ENCODE results near the gene SYNDIG1L.
"Not testable (repeated sequence)": the region's sequence is repeated elsewhere in the genome, so short reads cannot be mapped to it uniquely, and the experiment has no call there.

SYNDIG1L gene

DNA sequence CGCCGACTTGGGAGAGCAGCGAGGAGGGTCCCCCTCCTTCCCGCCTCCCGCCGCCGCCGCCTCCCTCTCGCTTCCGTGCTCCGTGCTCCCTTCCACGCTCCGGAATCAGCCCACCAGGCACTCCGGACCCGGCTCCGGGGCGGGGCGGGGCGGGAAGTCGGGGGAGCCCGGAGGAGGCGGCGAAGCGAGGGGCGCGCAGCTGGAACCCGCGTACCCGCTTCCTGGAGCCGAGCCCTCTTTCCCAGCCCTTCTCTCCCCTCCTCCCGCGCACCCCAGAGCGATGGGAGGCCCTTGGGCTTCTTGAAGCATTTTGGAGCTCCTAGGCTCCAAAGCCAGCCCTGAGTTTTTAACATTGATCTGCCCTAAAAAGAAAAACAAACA is at the start of gene SYNDIG1L:
Gene SYNDIG1L, minus strand, starts transcription at position 9 of the 381 bp plus-strand sequence. CDS start 16,466 bp downstream, outside the sequence.
- DNase-seq (ENCODE audit: low read depth, low spot score): no peak

DNA sequence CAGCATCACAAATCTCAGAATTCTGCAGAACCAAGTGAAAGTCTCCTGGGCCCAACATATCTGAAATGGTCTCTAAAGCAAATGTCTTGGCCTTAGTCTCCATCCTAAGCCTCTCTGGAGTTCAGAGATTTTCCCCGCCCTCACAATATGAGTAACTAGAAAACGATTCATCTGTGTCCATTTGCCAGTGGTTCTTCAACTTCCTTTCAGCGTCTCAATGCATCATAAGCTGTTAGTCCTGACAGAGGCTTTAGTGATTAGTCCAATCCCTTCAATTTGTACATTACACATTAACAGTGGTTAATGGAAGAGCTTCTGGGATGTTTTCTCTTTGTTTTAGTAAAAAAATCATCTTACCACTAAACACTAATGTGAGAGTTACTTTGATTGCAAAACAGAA is 49.7 kb upstream of the SYNDIG1L start:
- DNase-seq (ENCODE audit: low read depth, low spot score): no peak

DNA sequence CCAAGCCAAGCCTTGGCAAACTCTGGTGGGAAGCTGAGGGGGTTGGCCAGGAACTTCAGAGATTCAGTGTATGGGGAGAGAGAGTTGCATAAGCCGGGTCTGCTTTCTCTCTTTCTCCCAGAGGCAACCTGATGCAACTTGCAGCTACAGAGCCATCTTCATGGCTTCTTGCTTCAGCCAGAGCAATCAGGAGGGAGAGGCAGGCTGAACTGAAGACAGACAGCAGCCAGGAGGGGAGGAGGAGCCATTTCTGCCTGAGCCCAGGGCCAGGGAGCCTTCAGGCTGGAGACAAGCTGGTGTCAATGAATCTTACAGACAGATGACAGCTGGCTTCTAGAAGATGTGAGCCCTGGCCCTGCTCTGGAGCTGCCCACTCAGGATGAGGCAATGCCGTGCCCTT is 48.4 kb upstream of the SYNDIG1L start:
- no peak for DNase-seq (ENCODE audit: low read depth, low spot score)

DNA sequence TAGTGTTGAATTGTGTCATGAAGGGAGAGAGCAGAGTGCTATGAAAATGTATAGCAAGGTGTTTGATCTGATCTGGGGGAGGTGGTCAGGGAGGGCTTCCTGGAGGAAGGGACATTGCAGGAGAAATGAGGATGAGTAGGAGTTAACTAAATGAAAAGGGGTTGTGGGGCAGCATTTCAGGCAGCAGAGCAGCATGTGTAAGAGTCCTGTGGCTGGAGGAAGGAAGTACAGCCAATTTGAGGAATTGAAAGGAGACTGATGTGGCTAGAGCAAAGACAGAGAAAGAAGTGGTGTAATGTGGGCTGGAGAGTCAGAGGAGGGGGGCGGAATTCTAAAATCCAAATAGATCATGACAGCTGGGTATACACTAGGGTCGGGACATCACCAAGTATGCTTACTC is 46.6 kb upstream of the SYNDIG1L start:
- DNase-seq (ENCODE audit: low read depth, low spot score): no peak

DNA sequence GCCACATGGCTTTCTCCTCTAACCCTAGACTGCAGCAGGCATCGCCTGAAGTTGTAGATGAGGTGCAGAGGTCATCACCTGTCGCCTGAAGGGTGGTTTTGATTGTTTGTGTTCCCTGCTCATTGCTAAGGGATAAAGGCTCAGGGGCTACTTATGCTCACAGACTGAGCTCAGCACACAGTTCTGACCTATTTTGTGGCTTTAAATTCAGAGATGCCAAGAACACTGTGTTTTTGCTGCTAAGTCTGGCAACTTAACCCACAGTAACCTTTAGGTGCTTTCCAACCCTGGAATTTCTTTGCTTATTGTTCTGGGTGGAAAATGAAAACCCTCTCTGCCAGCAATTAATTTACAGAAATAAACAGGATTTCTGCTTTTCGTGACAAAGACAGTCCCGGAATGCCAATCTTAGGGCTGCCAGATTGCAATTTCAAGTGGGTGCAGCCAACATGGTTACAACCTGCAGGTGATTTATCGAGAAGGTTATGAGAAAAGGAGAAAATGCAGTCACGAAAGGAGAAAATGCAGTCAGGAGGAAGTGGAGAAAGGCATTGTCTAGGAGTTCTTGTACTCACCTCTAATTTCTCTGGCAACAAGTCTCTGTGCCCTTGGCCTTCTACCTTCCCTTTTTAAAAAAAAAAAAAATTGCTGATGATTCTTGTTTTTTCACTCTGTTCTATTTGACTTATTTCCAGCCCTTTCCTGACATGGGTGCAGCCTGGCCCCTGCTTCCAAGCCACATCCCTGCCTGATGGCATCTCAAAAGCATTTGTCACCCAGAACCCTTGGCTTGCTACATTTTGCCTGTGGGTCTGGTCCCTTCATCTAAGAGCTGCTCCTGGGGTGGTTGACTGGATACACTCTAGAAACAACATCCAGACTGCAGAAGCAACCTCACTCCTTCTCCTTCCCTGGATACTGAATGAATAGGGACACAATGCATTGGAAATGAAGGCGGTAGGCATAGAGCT is 43.8 kb upstream of the SYNDIG1L start:
- DNase-seq (ENCODE audit: low read depth, low spot score): no peak

DNA sequence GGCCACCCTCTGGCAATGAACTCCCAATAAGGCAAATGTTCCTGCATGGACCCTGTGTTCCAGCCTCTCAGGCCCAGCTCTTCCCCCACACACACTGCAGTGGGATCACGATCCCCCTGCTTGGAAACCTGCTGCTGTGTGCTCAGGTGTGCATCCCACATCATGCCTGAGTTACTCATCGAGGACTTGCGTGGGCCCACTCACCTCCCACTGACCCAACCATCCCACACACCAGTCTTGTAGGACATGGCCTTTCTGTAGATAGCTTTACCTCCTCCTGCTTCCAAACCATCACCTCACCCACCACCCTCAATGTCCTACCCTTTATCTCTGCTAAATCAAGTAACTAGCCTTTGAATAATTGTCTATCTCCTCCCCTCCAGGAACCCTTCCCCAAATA is 42.5 kb upstream of the SYNDIG1L start:
- DNase-seq (ENCODE audit: low read depth, low spot score): no peak

DNA sequence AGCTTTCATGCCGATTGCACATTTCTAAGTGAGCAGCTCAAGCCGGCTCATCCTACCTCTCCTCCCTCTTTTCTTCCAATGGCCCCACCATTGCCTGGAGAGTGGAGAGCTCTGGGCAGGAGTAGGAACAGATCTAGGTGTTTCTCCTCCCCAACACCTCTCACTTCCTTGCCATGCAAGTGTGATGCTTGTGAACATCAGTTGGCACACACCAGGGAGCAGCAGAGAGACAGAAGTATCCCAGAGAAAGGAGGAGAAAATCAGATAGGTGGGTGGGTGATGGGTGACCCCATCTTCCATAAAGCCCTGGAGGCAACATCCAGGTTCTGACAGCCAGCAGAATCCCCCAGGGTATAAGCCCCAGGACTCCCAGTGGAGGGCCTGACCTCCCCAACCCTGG is 39.3 kb upstream of the SYNDIG1L start:
- DNase-seq (ENCODE audit: low read depth, low spot score): no peak

DNA sequence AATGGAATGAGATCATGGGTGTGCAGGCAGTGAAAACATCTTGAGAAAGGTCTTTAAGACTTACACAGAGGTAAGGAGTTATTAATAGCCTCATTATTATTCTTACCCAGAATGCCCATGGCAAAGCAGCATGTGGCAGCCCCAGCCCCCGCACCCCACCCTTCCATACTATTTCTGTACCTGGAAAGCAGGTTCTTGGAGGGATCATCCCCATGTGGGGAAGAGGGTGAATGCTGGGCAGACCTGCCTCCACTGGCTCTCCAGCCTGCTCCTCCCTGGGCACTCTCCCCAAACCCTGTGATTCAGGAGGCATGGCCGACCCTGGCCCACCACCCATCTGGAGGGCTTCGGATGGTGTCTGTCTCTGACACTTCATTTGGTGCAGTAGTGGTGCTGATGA is 38.8 kb upstream of the SYNDIG1L start:
- DNase-seq (ENCODE audit: low read depth, low spot score): no peak

DNA sequence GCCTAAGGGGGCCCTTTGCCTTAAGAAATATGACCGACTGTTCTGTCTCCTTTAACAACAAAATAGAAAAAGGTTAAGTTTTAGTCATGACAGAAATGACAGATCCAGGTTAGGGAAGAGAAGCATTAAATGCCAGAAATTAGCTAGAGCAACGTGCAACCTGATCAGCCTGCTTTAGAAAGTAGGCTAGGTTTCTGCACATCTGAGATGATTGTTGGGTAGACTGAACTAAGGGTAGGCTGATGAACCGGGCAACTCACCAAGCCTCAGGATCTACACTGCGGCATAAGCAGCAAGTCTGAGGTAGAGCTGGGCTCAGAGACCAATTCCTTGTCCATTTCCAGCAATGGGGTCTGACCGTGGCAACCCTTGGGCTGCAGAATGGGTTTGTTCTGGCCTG is 37.7 kb upstream of the SYNDIG1L start:
- no peak for DNase-seq (ENCODE audit: low read depth, low spot score)

DNA sequence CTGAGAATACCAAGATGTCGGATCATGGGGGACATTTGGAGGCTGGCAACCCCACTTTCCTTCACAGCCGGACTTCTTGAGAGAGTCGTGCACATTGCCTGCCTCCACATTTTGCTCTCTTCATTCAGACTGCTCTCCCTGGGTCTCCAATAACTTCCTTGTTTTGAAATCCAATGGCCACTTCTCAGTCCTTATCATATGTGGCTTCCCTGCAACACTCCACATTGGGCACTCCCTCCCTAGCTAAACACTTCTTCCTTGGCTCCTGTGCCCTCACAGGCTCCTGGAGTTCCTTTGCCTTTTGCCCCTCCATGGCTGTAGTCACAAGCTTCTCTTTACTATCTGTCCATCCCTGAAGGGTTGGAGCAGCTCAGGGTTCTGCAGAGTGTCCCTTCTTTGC is 37.0 kb upstream of the SYNDIG1L start:
- no peak for DNase-seq (ENCODE audit: low read depth, low spot score)

DNA sequence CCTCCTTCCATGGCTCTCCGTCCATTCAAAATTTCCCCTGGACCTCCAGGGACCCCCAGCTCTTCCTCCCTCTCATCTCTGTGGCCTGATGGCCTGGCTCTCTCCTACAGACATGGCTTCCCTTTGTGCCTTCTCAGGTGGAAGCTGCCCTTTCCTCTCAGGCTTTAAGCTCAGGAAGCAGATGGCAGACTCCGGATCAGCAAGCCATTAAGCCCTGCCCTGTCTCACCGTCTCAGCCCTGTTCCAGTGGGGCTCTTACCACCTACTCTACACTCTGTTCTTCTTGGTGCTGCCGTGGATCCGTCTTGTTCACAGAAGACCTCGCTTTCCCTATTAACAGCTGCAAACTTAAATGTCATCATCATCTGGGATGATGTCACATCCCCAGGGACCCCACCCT is 34.0 kb upstream of the SYNDIG1L start:
- no peak for DNase-seq (ENCODE audit: low read depth, low spot score)

DNA sequence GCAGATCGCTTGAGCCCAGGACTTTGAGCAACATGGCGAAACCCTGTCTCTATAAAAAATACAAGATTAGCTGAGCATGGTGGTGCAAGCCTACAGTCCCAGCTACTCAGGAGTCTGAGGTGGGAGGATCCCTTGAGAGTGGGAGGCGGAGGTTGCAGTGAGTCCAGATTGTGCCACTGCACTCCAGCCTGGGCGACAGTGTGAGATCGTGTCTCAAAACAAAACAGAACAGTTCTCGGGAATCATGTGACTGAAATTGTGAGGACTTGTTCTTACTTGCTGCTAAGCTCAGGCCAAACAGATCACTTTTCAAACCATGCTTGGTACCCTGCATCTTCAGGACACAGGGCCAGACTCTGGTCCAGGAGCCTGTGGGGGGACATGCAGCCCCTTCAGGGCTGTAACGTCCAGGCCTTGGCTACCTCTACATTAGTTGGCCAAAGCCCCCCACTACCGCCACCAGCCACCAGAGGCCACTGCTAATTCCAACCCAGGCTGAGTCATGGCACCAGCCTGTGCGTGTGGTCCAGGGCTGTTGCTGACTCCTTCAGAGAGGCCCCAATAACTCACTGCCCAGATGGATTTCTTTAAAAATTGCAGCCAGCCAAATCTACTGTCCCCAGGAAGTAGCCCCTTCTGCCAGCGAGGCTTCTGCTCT is 33.4 kb upstream of the SYNDIG1L start:
- DNase-seq (ENCODE audit: low read depth, low spot score): peak; percentile 5

DNA sequence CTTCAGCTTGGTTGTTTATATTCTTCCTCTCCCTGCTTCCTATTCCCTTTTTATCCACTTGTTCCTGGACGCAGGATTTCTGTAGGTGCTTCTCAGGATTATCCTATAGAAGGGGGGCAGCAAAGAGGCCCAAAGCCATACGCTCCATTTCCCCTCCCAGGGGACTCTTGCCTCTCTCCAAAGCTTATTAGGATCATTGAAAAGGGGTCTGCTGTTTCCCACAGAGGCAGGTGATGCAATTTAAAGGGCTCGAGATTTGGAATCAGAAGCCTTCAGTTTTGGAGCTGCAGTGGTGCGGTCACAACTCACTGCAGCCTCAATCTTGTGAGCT is 31.5 kb upstream of the SYNDIG1L start:
- no peak for DNase-seq (ENCODE audit: low read depth, low spot score)

DNA sequence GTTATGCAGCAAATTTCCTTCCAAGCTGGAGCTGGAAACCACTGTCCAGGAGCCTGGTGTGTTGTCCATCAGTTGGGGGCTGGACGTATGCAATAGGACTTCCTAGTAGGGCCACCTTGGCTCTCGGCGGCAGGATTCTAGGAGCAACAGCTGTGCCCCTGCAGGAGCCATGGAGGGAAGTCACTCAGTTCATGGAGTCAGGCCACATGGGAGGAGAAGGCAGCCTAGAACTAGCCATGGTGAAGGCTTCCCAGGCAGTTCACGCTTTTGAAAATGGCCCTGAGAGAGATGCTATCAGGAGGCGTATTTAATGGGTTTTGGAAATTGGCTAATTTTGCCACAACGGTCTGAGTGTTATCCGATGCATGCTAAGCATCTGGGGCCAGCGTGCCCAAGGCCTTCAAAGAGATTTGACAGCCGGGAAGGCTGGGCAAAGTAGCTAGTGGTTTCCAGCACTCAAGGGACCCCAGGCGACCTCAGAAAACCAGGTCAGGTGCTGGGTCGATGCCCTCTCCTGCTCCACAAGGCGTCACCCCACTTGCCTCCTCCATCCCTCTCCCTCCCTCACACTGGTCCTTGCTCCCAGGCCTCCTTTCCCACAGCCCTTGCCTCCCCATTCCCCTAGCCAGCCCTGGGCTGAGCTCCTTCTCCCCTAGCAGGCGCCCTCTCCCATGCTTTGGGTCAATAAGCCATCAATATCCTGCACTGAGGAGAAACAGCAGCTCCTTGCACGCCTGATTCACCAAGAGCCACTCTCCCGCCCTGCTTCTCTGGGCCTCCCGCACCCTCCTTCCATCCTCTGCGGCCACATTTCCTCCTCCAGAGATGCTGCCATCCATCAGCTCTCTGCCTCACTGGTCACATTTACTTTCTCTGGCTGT is 30.9 kb upstream of the SYNDIG1L start:
- no peak for DNase-seq (ENCODE audit: low read depth, low spot score)

DNA sequence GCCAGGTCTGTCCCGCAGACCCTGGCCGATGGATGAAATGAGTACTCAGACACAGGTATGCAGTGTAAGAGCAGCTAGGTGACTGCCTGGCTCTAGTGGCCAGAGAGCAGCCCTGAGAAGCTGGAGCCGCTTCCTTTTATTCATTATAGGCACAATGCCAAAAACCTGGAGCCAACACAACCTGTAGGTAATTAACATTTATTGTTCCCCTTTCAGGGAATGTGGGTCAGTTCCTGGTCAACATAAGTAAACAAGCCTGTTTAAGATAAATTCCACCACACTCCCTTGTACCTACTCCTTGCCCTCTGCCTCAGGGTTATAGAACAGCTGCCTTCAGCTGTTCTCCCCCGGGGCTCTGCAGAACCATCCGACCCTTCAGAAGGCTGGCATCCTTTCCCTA is 28.4 kb upstream of the SYNDIG1L start:
- DNase-seq (ENCODE audit: low read depth, low spot score): not testable (repeated sequence)

DNA sequence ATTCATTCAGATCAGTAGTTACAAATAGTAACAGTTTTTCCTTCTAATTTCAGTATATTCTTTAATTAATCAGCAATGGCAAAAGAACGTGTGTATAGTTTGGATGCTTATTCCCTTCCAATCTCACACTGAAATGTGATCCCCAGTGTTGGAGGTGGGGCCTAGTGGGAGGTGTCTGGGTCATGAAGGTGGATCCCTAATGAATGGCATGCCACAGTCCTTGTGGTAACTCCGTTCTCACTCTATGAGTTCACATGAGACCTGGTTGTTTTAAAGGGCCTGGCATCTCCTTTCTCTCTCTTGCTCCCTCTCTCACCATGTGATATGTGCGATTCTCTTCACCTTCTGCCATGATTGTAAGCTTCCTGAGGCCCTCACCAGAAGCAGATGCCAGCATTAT is 18.9 kb upstream of the SYNDIG1L start:
- DNase-seq (ENCODE audit: low read depth, low spot score): no peak

DNA sequence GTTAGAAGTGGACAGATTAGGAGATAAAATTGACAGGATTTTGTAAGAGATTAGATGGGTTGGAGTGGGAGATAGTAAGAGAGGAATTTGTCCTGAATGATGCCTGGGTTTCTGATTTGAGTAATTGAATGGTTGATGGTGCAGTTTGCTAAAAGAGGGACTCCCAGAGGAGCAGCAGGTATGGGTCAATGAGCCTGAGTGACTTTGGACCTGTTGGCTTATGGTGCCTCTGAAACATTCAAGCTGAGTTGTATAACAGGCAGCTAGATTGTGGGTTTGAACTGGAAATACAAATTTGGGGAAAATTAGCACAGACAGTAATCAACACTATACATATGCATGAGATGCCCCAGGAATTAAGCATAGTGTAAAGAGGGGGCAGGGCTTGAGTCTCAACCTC is 16.7 kb upstream of the SYNDIG1L start:
- DNase-seq (ENCODE audit: low read depth, low spot score): no peak

DNA sequence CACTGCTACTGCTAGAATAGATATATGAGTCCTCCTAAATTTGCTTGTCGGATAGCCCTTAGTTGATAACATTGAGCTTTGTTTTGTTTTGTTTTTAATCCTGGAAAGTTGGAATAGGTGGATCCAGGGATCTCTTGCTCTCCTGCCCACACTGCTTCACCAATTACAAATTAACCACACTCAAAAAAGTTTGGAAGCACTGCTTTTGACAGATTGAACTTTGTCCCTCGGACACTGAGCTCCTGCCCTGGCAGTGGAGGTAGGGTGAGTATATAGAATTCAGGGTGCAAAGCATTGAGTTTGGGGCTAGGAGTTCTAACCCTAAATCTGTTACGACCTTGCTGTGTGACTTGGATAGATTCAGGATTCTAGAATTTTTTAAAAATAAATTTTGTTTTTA is 15.1 kb upstream of the SYNDIG1L start:
- DNase-seq (ENCODE audit: low read depth, low spot score): no peak

DNA sequence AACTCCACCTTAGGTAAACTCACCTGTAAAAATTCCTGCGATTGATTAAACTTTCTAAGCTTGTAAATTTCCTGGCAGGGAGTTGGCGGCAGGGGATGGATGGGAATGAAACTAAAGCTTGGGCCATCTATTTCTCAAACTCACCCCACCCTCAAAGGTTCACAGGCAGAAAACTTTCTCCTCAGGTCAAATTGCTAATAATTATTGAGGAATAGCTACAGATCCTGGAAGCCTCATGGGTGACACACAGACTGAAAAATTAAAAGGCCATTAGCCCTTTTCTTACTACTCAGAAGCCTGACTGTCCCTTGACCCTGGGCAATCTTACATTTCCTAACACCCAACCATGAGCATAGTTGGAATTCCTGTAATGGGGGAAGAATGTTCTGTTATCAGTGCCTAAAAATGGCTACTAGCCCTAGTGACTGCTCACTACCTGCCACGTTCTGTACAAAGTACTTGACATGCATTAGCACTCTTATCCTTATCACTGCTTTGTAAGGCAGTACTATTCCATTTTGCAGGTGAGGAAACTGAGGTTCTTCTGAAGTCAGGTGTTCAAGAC is 12.4 kb upstream of the SYNDIG1L start:
- no peak for DNase-seq (ENCODE audit: low read depth, low spot score)

DNA sequence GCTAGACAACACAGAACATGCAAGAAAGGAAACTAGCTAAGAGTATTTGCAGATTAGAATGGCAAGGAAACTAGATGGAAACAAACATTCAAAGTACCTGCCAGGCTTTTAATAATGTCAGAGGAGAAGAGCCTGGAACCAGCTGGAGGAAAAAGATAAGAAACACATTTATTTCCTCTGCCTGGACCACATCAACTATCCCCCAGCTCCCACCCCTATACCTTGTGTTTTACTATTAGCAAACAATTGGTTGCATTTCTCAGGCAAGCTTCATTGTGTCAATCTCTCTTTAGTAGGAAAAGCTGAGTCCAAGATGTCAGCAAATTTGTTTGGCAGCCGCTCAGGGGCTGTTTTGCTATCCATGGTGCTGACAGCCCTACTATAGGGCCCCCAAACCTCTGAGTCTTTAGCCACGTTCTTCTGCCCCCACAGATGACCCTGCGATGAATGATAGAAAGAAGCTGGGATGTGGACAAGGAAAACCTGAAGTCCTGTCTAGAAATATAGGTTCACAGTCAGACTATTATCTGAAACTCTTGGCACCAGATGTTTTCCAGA is 11.6 kb upstream of the SYNDIG1L start:
- no peak for DNase-seq (ENCODE audit: low read depth, low spot score)

DNA sequence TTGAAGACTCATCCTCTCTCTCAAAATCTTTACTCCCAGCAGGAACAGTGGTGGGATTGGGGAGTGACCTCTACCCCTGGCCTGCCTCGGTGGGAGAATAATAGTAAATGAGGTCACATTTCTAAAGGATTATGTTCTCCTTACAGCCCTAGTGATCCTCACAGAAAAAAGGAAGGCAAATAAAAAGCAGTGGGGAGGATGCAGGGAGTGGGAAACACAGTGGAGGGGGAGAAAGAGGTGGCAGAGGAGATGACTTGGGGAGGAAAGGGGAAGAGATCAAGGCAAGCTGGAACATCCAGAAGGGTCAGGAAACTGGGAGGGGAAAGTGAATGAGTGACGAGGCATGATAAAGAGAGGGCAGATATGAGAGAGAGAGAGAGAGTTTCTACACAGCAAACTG is 8.3 kb upstream of the SYNDIG1L start:
- DNase-seq (ENCODE audit: low read depth, low spot score): no peak

DNA sequence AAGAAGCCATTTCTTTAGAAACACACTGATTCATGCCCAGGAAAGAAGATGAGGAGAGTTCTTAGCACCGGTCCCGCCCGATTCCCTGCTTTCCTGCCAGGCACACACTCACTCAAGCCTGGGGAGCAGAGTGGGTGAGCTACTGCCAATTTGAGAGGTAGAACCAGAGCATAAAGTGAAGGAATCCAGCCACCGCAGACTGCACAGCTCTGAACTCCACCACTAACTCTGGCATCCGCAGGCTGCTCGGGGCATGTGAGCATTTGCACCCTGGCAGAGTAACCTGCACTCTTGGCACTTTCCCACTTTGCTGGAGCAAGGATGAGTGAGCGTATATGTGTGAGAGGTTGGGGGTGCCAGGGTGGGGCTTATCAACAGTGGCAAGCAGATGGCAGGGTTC is 4.0 kb upstream of the SYNDIG1L start:
- no peak for DNase-seq (ENCODE audit: low read depth, low spot score)

All from activated CD4-positive, CD25-positive, alpha-beta regulatory T cell treated with anti-CD3 and anti-CD28 coated beads, Interleukin-2, amount 50 U/mL, for 16 hours (primary cell).